HPDE6-E6E7 (cell line): ENCODE measurements around the gene TCEA3.

Experiments
- DNase-seq: peaks from one replicate; pipeline ENCODE4 v3.0.0; 2011; ENCODE audit warnings: missing footprints; ENCODE audit errors: extremely low spot score

TCEA3 gene

DNA sequence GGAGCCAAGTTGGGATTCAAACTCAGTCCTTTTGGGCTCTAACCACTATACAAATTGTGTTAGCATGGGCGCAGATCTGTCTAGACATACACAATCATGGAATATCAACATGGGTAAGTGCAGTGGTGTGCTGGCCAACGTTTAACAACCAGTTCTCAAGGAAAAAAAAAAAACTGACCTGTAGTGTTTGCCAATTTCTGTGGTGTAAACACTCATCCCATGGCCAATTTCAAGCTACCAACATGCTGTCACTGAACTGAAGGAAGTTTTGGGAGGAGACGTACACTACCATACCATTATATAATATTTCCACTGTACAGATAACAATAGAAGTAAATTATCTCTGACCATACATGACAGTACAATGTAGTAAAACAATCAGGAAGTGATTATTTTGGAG, 3.2 kb downstream of the TCEA3 start:
- no peak for DNase-seq

DNA sequence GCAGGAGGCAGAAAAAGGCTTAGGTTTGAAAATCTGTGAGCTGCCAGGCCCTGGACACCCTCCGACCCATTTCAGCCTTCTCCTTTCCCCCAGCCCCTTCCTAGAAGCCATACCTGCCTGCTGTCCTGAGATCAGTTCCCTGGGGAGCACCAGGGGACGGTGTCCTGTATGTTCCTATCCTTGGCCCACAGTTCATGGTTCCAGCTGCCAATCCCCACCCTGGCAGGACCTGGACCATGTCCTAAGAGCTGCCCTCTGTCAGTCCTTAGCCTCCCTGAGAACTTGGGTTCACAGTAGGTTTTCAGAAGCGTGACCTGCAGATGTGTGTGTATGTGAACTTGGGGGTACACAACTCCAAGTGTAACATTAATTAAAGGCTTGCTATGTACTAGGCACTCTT, 3.8 kb downstream of the TCEA3 start:
- no peak for DNase-seq

DNA sequence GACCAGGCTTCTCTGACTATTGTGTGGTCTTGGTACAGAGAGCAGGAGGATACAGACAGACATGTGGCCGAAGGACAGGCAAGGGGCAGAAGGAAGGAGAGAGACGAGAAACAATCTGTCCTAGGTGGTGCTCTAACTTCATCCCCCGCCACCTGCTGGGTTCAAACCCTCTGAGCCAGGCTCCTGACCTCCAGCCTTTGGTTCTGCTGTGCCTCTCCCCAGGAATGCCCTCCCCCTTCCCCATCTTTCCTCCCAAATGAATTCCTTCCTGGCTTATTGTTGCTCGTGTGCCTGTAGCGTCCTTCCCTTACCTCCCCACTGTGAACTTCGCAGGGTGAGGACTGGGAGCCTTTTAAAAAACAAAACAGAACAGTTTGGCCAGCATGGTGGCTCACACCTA, 5.4 kb downstream of the TCEA3 start:
- no peak for DNase-seq

DNA sequence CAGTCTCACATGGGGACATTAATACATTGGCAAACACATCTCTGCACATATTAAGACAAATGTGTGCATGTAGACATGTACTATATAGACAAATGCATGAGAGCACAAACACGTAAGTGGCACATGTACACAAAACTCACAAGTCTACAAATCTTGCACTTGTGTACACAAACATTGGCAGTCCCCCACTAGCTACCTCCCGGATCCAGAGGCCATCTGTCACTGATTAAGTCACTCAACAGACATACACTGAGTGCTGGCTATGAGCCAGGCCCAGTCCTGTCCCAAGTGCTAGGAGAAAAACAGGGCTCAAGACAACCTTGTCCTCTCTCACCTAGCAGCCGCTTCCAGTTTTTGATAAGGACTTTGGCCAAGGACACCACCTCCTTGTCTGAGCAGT, 7.0 kb downstream of the TCEA3 start:
- DNase-seq: no peak

DNA sequence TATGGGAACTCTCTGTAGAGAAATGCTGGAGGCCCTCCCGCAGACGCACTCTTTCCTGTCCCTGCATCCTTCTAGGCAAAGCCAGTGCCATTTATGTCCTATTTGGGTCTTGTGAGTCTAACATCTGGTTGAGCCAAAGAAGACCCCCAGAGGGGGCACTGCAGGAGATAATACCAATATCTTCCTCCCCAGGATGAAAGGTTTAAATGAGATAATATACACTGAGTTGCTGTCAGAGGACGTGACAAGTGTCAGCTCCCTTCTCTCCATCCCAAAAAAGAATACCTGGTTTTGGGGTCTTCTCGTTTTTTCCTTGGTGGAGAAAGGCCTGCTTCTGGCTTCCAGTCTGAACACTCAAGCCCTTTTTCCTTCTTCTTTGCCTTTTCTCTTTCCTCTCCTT, 7.6 kb downstream of the TCEA3 start:
- no peak for DNase-seq

DNA sequence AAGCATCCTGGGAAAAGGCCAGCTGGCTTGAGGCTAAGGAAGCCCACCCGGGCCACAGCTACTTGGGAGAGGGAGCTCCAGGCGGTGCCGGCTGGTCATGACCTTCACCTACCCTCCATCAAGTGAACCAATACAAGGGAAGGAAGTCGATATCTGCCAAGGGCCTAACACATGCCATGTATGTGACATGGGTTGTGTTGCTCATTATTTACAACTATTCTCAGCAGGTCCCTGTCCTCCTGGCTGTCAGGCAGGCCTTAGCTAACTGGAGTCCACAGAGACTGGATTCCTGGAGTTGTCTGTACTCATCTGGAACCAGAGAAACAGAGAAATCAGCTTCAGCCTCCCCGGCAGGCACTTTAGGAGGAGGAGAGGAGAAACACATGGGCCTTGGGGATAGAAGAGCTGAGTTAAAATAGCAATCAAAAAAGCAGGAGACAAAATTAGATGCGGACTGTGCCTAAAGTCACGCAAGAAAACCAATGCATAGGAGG, 15.7 kb downstream of the TCEA3 start:
- DNase-seq: no peak

DNA sequence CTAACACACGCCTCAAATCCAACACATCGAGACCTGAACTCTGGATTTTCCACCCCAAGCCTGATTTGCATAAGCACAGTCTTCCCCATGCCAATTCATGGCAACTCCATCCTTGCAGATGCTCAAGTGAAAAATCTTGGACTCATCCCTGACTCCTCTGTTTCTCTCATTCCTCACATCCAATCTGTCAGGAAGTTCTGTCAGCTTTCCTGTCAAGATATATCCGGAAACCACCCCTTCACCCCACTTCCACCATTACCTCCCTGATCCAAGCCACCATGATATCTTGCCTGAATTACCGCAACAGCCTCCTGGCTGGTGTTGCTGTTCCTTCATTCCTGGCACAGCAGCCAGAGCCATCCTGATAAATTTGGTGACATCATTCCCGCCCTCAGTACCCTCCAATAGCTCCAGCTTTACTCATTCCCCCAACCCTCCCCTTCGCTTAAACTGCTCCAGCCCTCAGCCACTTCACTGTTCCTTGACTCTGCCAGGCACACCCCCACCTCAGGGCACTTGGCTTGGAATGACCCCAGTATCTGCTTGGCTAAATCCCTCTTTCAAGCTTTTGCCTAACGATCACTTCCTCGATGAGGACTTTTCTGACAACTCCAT, 17.4 kb downstream of the TCEA3 start:
- DNase-seq: no peak

DNA sequence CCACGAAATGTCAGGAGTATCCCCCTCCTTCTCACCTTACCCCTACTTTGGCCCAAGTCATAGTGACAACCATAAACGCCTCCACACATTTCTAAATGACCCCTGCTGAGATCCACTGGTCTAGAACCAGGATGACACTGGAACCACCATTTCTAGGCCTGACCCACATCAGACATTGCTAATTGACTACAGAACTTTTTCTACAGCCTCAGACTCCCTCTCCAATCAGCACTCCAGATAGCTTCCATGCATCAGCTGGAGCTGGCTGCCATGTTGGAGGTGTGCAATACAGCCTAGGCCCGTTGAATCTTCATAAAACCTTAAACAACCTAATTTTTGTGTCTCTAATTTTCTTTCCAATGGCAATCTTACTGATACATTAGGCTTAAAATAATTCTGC, 18.6 kb downstream of the TCEA3 start:
- no peak for DNase-seq

DNA sequence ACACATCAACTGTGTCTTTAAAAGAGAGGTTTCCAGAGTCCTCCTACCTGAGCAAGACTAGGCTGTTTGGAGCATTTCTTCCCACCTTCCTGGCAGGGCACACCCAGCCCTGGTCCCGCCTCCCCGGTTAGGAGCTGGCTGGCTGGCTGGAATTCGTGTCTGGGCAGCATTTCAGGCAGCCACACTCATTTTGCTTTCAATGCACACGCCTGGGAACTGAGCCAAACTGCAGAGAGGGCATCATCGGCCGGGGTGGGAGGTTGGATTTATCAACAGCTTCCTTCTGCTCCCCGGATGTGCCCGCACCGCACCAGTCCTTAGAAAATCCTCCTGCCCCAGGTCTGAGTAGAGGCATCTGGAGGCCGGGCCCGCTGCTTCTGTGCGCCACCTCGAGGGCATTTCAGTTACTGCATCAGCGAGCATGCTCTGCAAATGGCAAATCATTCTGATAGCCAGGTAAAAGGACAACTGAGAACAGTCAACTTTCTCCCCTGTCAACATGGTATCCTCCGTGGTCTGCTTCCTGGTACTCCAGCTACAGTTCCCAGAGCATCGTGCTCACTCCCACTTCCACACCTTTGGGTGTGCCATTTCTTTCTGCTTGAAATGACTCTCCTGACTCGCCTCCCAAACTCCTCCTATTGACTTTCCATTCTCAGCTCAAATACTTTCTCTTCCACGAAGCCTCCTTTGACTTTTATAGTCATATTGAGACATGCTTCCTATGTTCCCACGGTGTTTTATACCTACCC, 20.6 kb downstream of the TCEA3 start:
- DNase-seq: peak; percentile 96

DNA sequence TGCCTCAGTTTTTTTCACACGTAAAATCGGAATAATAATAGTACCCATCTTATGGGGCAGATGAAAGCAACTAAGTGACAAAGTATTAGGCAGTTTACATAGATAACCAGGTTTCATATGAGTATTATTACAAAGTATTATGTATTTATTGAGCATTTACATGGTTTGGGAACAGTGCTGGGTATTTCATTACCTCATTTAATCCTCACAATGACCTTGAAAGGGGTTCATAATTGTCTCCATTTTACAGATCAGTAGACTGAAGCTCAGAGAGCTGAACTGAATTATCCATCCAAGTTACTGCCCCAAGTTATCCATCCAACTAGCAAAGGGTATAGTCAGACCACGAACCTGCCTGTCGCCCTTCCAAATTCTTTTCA, 21.2 kb downstream of the TCEA3 start:
- no peak for DNase-seq

DNA sequence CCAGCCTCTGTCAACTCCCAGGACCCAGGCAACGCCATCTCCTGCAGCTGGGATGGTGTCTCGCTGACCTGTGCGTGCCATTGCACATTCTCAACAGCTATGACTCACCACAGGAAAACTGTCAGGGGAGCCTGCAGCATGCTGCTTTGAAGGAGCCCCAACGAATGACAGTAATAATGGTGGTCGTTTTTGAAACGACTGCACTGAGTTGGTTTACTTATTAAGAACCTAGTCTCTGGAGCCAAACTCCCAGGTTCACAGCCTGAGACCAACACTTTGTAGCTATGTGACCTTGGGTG, 21.6 kb downstream of the TCEA3 start:
- DNase-seq: peak; percentile 82

DNA sequence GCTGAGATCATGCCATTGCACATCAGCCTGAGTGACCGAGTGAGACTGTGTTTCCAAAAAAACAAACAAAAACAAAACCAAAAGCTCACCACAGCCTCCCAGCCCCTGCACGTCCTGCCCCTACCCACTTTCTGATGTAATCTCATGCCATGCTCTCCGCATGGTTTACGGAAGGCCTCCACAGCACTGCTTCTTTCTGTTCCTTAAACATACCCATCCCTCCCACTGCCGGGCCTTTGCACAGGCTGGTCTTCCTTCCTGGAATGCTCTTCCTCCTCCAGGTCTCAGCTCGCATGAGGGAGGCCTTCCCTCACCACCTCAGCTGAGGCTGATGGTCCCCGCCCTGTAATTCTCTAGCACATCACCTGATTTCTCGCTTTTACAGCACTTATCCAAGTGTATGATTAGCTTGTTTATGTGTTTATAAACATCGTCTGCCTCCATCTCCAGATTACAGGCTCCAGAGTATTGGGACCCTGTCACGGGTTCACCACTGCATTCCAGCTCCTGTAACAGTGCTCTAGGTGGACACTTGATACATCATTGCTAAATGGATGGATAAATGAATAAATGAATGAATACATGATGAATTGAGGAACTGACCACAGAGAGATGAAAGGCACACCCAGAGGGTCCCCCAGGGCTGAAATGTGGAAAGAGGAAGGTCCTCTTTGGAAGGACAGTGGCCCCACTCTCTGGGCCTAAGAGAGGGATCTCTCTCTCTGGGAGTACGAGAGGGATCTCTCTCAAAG, 22.1 kb downstream of the TCEA3 start:
- no peak for DNase-seq

DNA sequence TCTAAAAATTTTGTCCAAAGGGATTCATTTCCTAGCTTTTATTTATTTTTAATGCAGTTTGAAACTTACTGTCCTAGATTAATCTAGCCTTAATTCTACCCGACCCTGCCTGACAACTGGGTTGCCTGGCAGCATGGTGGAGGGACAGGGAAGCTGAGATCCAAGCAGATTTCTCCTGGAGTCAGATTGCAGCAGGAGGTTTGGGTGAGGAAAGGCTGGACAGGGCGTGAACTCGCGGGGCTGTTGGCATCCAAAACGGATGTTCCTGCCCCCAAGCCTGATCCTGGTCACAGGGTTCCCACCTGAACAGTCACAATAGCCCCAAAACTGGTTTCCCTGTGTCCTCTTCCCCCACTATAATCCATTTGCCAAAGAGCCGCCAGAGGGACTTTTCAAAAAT, 23.2 kb downstream of the TCEA3 start:
- DNase-seq: no peak

DNA sequence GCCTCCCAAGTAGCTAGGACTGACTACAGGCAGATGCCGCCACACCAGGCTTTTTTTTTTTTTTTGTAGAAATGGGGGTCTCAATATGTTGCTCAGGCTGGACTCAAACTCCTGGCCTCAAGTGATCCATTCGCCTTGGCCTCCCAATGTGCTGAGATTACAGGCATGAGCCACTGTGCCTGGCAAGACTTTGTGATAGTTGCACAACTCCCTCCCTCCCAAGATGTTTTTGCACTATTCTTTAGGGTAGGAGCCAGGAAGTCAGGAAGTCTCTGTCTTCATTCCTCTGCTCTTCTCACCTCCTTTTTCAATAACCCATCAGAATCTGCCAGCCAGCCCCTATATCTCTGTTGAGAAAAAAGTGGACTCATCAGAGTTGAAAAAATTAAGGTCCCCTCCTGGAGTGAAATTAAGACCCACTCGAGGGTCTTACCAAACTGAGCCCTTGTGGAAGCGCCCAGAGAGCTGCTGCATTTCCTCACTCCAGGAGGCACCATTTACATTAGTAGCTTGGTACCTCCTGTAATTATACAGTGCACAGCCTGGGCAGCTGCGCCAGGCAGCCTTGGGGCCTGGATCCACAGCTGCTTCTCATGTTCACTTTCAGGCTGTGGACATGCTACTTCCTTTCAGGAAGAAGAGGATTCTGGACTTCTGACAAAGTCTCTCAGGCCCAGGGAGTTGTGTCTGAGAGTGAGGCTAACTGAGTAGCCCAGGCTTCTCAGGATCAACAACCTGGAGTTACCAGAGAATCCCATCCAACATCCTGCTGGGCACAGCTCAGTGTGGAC, 24.0 kb downstream of the TCEA3 start:
- DNase-seq: no peak

DNA sequence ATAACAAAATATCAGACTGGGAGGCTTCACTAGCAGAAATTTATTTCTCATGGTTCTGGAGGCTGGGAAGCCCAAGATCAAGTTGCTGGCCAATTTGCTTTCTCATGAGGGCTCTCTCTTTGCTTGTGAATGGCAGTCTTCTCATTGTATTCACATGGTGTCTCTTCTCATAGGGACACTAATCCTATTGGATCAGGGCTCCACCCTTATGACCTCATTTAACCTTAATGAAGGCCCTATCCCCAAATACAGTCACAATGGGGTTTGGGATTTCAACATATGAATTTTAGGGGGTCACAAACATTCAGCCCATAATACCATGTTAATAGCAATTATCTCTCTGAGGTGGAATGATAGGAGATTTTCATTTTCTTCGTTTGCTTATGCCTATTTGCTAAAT, 25.3 kb downstream of the TCEA3 start:
- DNase-seq: no peak

DNA sequence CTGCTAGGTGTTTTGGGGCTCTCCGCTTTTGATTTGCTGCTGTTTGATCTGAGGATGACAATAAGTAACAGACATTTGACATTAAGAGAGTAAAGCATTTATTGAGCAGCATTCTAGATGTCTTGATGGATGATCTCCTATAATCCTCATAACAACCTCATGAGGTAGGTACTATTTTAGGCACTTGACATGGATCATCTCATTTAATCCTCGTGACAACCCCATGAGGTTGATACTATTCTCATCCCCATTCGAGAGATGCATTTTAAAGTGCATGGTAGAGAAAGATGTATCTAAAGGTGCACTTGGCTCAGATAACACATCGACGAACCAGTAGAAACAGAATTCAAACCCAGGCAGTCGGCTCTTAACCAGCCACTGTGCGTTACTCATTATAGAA, 26.6 kb downstream of the TCEA3 start:
- no peak for DNase-seq

DNA sequence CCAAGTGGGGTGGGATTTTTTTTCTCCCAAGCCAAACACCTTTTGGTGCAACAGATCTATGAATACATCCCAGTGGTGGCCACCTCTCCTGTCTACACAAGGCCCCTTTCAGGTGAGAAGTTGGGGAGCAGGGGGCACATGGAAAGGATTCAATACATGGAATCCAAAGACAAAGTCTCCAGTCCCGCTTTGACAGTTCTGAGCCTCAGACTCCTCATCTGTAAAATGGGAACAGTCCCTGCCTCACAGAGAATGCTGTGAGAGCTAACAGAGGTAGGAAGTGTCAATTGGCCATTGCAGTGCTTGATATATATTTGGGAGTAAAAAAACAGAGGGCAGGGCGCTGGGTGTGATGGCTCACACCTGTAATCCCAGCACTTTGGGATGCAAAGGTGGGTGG, 28.2 kb downstream of the TCEA3 start:
- no peak for DNase-seq

DNA sequence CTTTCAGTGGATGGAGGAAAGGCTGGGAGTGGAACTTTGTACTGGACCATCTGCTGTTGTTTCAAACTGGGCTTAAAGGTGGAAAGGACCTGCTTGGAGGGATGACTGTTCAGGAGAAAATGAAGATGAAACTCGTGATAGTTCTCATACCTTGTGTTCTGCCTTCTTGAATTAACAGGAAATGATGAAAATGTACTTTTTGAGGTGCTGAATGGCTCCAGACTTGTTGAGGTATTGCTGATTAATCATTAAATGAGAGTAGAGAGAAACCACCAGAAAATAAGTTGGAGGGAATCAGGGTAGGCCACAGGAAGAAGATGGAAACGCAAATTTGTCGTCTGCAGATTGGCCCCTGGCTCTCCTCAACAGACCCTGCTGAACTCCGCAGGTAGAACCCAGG, 28.7 kb downstream of the TCEA3 start:
- DNase-seq: no peak

DNA sequence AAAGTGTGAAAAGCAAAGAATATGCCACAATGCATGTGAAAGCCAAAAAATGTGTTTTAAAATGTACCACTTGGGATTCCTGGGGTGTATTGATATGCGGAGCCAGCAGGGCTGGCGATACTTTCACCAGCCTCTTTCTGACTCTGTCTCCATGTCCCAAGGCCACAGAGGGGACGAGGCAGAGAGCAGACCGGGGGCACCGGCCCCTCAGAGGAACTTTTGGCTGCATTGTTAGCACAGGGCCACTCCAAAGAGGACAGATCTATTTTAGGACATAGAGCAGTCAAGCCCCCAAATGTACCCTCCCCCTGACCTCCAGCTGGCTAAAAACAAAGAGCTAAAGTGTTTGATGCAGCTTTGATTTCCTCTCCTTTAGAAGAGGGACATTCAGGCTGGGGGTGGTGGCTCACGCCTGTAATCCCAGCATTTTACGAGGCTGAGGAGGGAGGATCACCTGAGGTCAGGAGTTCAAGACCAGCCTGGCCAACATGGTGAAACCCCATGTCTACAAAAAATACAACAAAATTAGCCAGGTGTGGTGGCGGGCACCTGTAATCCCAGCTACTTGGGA, 29.3 kb downstream of the TCEA3 start:
- DNase-seq: no peak

DNA sequence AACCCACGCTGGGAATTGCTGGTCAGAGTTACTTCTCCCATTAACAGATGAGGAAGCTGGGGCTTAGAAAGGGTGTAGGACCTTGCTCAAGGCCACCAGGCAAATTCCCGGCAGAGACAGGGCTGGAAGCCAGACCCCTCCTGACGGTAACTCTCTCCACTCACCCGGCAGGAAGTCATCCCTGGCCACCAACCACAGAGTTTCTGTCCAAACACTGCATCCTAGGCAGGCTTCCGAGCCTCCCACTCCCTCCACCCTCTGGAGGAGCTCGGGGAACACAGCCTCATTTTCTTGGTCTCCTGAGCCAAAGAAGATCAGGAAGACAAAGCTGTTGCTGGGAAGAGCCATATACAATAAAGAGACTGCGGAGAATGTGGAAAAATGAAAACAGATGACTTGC, 29.9 kb downstream of the TCEA3 start:
- no peak for DNase-seq

DNA sequence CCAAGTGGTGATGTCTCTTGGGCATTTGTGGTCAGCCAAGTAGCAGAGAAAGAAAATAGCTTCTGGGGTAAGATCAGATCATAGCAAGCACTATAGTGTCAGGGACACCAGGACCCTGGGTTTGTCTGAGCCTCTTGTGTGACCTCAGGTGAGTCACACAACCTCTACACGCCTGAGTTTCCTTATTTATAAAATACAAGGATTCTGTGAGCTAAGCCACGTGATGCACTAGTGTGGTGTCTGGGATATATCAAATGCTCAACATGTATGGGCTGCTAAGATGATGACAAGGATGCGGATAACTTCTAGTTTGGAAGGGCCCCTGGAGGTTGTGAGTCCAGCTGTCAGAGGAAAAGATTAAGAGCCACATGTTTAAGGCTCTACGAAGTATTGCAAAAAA, 30.4 kb downstream of the TCEA3 start:
- DNase-seq: no peak

DNA sequence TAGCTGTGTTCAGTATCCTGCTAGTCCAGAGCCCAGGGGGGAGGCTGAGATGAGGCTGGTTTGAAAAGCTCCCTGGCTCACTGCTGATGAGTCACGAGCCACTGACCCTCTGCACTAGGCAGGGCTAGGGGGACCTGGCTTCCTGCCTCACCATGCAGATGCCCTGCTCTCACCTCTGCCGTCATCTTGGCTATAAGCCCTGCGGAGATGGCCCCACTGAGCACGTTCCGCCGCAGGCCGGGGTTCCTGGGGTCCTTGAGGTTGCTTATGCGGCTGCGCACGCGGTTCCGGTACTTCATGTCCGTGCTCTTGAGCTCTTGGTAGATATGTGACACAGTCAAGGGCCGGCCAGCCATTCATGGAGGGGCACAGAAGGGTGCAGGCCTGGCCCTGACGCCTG, 30.8 kb downstream of the TCEA3 start:
- DNase-seq: no peak
